Measurements from ENCODE around the gene SCGB1D1. TPM values are rescaled to one million over a fixed set of nuclear protein-coding genes. Genes with fewer than 3 reads are reported as not detected.
"Not testable (repeated sequence)": the region's sequence is repeated elsewhere in the genome, so short reads cannot be mapped to it uniquely, and the experiment has no call there.

Gene SCGB1D1
- total and polyA plus RNA-seq, 4 donors = not detected

GRCh38 chr11:62182147-62182891 lies 7.7 kb upstream of the SCGB1D1 start:
- Histone ChIP-seq H3K27ac (ENCODE audit: low read depth, low read length) (no peak overlapping the region), H3K4me1 (ENCODE audit: control insufficient read depth, insufficient read depth, low read length) (no peaks in the 10 kb centered on the region), H3K36me3 (ENCODE audit: control insufficient read depth, insufficient read depth, low read length) (no peaks in the 10 kb centered on the region), H3K9me3 (ENCODE audit: control insufficient read depth, insufficient read depth, low read length) (peaks cover 2% of the 10 kb centered on the region), H3K4me3 (ENCODE audit: low read depth, low read length) (no peak overlapping the region), H3K27me3 (ENCODE audit: control insufficient read depth, insufficient read depth, low read length) (no peaks in the 10 kb centered on the region)
- WGBS (ENCODE audit: insufficient coverage) = 33% methylated on average over 2 of the region's 8 CpGs
- DNase-seq (ENCODE audit: low read depth in 4 of 6, low spot score in 6 of 6) = no peak

- Histone ChIP-seq H3K9me3 (ENCODE audit: control insufficient read depth, insufficient read depth, low read length) (peaks cover 2% of the 10 kb centered on the region), H3K27me3 (ENCODE audit: control insufficient read depth, insufficient read depth, low read length) (peaks cover 4% of the 10 kb centered on the region), H3K4me3 (ENCODE audit: low read depth, low read length) (no peak overlapping the region), H3K27ac (ENCODE audit: low read depth, low read length) (no peak overlapping the region), H3K36me3 (ENCODE audit: control insufficient read depth, insufficient read depth, low read length) (no peaks in the 10 kb centered on the region), H3K4me1 (ENCODE audit: control insufficient read depth, insufficient read depth, low read length) (no peaks in the 10 kb centered on the region)
- WGBS (ENCODE audit: insufficient coverage) = no CpG with 5 or more reads among the region's 2 CpGs
- no peak for DNase-seq (ENCODE audit: low read depth in 4 of 6, low spot score in 6 of 6)
Measured at GRCh38 chr11:62186195-62186594, 3.8 kb upstream of the SCGB1D1 start.

GRCh38 chr11:62193952-62194351 lies 3.9 kb downstream of the SCGB1D1 start:
- DNase-seq (ENCODE audit: low read depth in 4 of 6, low spot score in 6 of 6) = no peak
- peaks cover 4% of the 10 kb centered on the region for H3K27me3 ChIP-seq (ENCODE audit: control insufficient read depth, insufficient read depth, low read length)
- WGBS (ENCODE audit: insufficient coverage) = 56% methylated on average over 3 of the region's 4 CpGs

GRCh38 chr11:62195010-62195409 lies 5.0 kb downstream of the SCGB1D1 start:
- not testable (repeated sequence) for H3K4me3 ChIP-seq (ENCODE audit: low read depth, low read length); H3K9me3 ChIP-seq (ENCODE audit: control insufficient read depth, insufficient read depth, low read length); H3K27ac ChIP-seq (ENCODE audit: low read depth, low read length); H3K27me3 ChIP-seq (ENCODE audit: control insufficient read depth, insufficient read depth, low read length); DNase-seq (ENCODE audit: low read depth in 4 of 6, low spot score in 6 of 6); H3K4me1 ChIP-seq (ENCODE audit: control insufficient read depth, insufficient read depth, low read length); H3K36me3 ChIP-seq (ENCODE audit: control insufficient read depth, insufficient read depth, low read length)
- WGBS (ENCODE audit: insufficient coverage) = no CpG with 5 or more reads among the region's 9 CpGs

More at GRCh38 chr11:62193952-62194351, 3.9 kb downstream of the SCGB1D1 start:
- Histone ChIP-seq H3K27ac (ENCODE audit: low read depth, low read length) (no peak overlapping the region), H3K4me3 (ENCODE audit: low read depth, low read length) (no peak overlapping the region), H3K36me3 (ENCODE audit: control insufficient read depth, insufficient read depth, low read length) (no peaks in the 10 kb centered on the region), H3K4me1 (ENCODE audit: control insufficient read depth, insufficient read depth, low read length) (no peaks in the 10 kb centered on the region), H3K9me3 (ENCODE audit: control insufficient read depth, insufficient read depth, low read length) (no peaks in the 10 kb centered on the region)

GRCh38 chr11:62195945-62196344 lies 5.9 kb downstream of the SCGB1D1 start:
- Histone ChIP-seq H3K4me3 (ENCODE audit: low read depth, low read length) (no peak overlapping the region), H3K27ac (ENCODE audit: low read depth, low read length) (no peak overlapping the region), H3K4me1 (ENCODE audit: control insufficient read depth, insufficient read depth, low read length) (no peaks in the 10 kb centered on the region), H3K9me3 (ENCODE audit: control insufficient read depth, insufficient read depth, low read length) (no peaks in the 10 kb centered on the region), H3K27me3 (ENCODE audit: control insufficient read depth, insufficient read depth, low read length) (peaks cover 4% of the 10 kb centered on the region), H3K36me3 (ENCODE audit: control insufficient read depth, insufficient read depth, low read length) (no peaks in the 10 kb centered on the region)
- no peak for DNase-seq (ENCODE audit: low read depth in 4 of 6, low spot score in 6 of 6)
- WGBS (ENCODE audit: insufficient coverage) = 58% methylated on average over 5 of the region's 7 CpGs

- not testable (repeated sequence) for DNase-seq (ENCODE audit: low read depth in 4 of 6, low spot score in 6 of 6); H3K27me3 ChIP-seq (ENCODE audit: control insufficient read depth, insufficient read depth, low read length); H3K4me1 ChIP-seq (ENCODE audit: control insufficient read depth, insufficient read depth, low read length); H3K27ac ChIP-seq (ENCODE audit: low read depth, low read length); H3K36me3 ChIP-seq (ENCODE audit: control insufficient read depth, insufficient read depth, low read length); H3K9me3 ChIP-seq (ENCODE audit: control insufficient read depth, insufficient read depth, low read length); H3K4me3 ChIP-seq (ENCODE audit: low read depth, low read length)
- WGBS (ENCODE audit: insufficient coverage) = no CpG with 5 or more reads among the region's 2 CpGs
Measured at GRCh38 chr11:62197400-62197799, 7.4 kb downstream of the SCGB1D1 start.

- DNase-seq (ENCODE audit: low read depth in 4 of 6, low spot score in 6 of 6) = no peak
- H3K27me3 ChIP-seq (ENCODE audit: control insufficient read depth, insufficient read depth, low read length) = no peaks in the 10 kb centered on the region
- no peaks in the 10 kb centered on the region for H3K9me3 ChIP-seq (ENCODE audit: control insufficient read depth, insufficient read depth, low read length)
- H3K36me3 ChIP-seq (ENCODE audit: control insufficient read depth, insufficient read depth, low read length) = no peaks in the 10 kb centered on the region
- no peak overlapping the region for H3K4me3 ChIP-seq (ENCODE audit: low read depth, low read length)
- H3K4me1 ChIP-seq (ENCODE audit: control insufficient read depth, insufficient read depth, low read length) = no peaks in the 10 kb centered on the region
- WGBS (ENCODE audit: insufficient coverage) = 81% methylated on average over 2 of the region's 2 CpGs
- H3K27ac ChIP-seq (ENCODE audit: low read depth, low read length) = no peak overlapping the region
Measured at GRCh38 chr11:62201376-62201775, 11.4 kb downstream of the SCGB1D1 start.

- H3K4me1 ChIP-seq (ENCODE audit: control insufficient read depth, insufficient read depth, low read length) = no peaks in the 10 kb centered on the region
- WGBS (ENCODE audit: insufficient coverage) = 87% methylated on average over 4 of the region's 6 CpGs
- no peaks in the 10 kb centered on the region for H3K9me3 ChIP-seq (ENCODE audit: control insufficient read depth, insufficient read depth, low read length)
- no peaks in the 10 kb centered on the region for H3K27me3 ChIP-seq (ENCODE audit: control insufficient read depth, insufficient read depth, low read length)
- H3K27ac ChIP-seq (ENCODE audit: low read depth, low read length) = no peak overlapping the region
- no peak for DNase-seq (ENCODE audit: low read depth in 4 of 6, low spot score in 6 of 6)
- H3K36me3 ChIP-seq (ENCODE audit: control insufficient read depth, insufficient read depth, low read length) = no peaks in the 10 kb centered on the region
- H3K4me3 ChIP-seq (ENCODE audit: low read depth, low read length) = no peak overlapping the region
Measured at GRCh38 chr11:62202910-62203309, 12.9 kb downstream of the SCGB1D1 start.

- Histone ChIP-seq H3K27me3 (ENCODE audit: control insufficient read depth, insufficient read depth, low read length) (no peaks in the 10 kb centered on the region), H3K4me3 (ENCODE audit: low read depth, low read length) (no peak overlapping the region), H3K9me3 (ENCODE audit: control insufficient read depth, insufficient read depth, low read length) (no peaks in the 10 kb centered on the region), H3K27ac (ENCODE audit: low read depth, low read length) (no peak overlapping the region), H3K4me1 (ENCODE audit: control insufficient read depth, insufficient read depth, low read length) (no peaks in the 10 kb centered on the region), H3K36me3 (ENCODE audit: control insufficient read depth, insufficient read depth, low read length) (no peaks in the 10 kb centered on the region)
- no peak for DNase-seq (ENCODE audit: low read depth in 4 of 6, low spot score in 6 of 6)
- 93% methylated on average over 2 of the region's 5 CpGs for WGBS (ENCODE audit: insufficient coverage)
Measured at GRCh38 chr11:62204430-62204829, 14.4 kb downstream of the SCGB1D1 start.

GRCh38 chr11:62205441-62205840 lies 15.4 kb downstream of the SCGB1D1 start:
- Histone ChIP-seq H3K27ac (ENCODE audit: low read depth, low read length) (no peak overlapping the region), H3K36me3 (ENCODE audit: control insufficient read depth, insufficient read depth, low read length) (no peaks in the 10 kb centered on the region), H3K27me3 (ENCODE audit: control insufficient read depth, insufficient read depth, low read length) (no peaks in the 10 kb centered on the region), H3K4me3 (ENCODE audit: low read depth, low read length) (no peak overlapping the region), H3K4me1 (ENCODE audit: control insufficient read depth, insufficient read depth, low read length) (no peaks in the 10 kb centered on the region), H3K9me3 (ENCODE audit: control insufficient read depth, insufficient read depth, low read length) (no peaks in the 10 kb centered on the region)
- no peak for DNase-seq (ENCODE audit: low read depth in 4 of 6, low spot score in 6 of 6)
- WGBS (ENCODE audit: insufficient coverage) = 91% methylated on average over 6 of the region's 7 CpGs
